A673 (cell line): ENCODE measurements around the gene FAM177A1.

Experiments used
- EZH2 ChIP-seq: fragments of 200-600 bp; sonication (generic); IDR thresholded peaks from 2 replicates; pipeline ENCODE4 v1.6.1; 2017; ENCODE audit warnings: borderline replicate concordance, low read depth, mild to moderate bottlenecking, mixed read lengths, antibody characterized with exemption, low read length; ENCODE audit not compliant: poor library complexity, severe bottlenecking
- TF ChIP-seq, protein P1 (sequence below): fragments of 300-800, 200-600 bp; sonication (generic); conservative IDR thresholded peaks from 2 replicates; pipeline ENCODE4 v1.5.1; 2017; ENCODE audit warnings: low read depth, mild to moderate bottlenecking, antibody characterized with exemption, low read length, moderate library complexity, mixed read lengths

DNA sequence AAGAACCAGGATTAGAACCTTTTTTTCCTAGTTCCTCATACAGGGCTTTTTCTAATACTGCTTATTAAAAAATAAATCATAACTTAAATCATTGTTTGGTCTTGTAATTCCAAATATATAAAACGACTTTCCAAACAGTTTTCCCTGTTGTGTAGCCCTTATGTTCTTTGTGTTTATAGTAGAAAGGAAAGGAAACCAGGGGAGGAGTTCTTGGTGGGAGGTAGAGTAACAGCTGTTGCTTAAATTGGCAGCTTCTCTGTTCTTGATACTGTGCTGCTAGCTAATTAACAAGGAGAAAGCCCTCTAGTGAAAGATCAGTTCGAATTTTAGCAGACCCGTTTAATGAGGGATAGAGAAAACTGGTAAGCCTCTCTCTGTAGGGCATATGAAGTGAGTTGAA lies 48.3 kb upstream of the FAM177A1 start:
- TF ChIP-seq, protein P1, sequence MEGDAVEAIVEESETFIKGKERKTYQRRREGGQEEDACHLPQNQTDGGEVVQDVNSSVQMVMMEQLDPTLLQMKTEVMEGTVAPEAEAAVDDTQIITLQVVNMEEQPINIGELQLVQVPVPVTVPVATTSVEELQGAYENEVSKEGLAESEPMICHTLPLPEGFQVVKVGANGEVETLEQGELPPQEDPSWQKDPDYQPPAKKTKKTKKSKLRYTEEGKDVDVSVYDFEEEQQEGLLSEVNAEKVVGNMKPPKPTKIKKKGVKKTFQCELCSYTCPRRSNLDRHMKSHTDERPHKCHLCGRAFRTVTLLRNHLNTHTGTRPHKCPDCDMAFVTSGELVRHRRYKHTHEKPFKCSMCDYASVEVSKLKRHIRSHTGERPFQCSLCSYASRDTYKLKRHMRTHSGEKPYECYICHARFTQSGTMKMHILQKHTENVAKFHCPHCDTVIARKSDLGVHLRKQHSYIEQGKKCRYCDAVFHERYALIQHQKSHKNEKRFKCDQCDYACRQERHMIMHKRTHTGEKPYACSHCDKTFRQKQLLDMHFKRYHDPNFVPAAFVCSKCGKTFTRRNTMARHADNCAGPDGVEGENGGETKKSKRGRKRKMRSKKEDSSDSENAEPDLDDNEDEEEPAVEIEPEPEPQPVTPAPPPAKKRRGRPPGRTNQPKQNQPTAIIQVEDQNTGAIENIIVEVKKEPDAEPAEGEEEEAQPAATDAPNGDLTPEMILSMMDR = no peak
- TF ChIP-seq EZH2 = no peak
